BJ (cell line): ENCODE results near the gene NRP2. TPM values are rescaled to one million over a fixed set of nuclear protein-coding genes. Genes with fewer than 3 reads are reported as not detected.

Experiments used
- CTCF ChIA-PET: fragments of 350-600 bp; formaldehyde crosslinking; extraction: SDS; loops from one replicate; lab custom pipeline; 2021; ENCODE audit warnings: antibody characterized with exemption, inconsistent platforms; lab: Yijun Ruan, JAX
- POLR2A ChIA-PET: fragments of 300-600 bp; sonication (Branson Sonifier 250); formaldehyde crosslinking; extraction: SDS; loops from one replicate; lab custom pipeline; 2021; ENCODE audit warnings: antibody characterized with exemption; lab: Charles Lee
- DNase-seq: peaks from one replicate; pipeline ENCODE4 v3.0.0-alpha.2; 2011; ENCODE audit warnings: low read depth
- H3K27me3 ChIP-seq: 2 replicates; pipeline ENCODE4 v1.6.0; 2011; ENCODE audit warnings: low read length; ENCODE audit not compliant: control insufficient read depth, insufficient read depth
- H3K36me3 ChIP-seq: 2 replicates; pipeline ENCODE4 v1.5.1; 2011; ENCODE audit warnings: low read length; ENCODE audit not compliant: control insufficient read depth, insufficient read depth
- H3K4me3 ChIP-seq: 2 replicates; pipeline ENCODE4 v1.5.1; 2011; ENCODE audit warnings: low read depth, mild to moderate bottlenecking, control low read depth, low read length
- CTCF ChIP-seq: IDR thresholded peaks from 2 replicates; pipeline ENCODE4 v1.5.1; 2011; ENCODE audit warnings: low read depth, mild to moderate bottlenecking, control low read depth, inconsistent platforms, low read length, moderate library complexity; ENCODE audit not compliant: insufficient read depth
- polyA plus RNA-seq: library from polyadenylated mRNA; depleted of rRNA; stranded (reverse); fragments of >200 nt; gene quantifications from 2 replicates; pipeline ENCODE4 v1.2.3, GENCODE V29; 2011

The NRP2 gene
- polyA plus RNA-seq, 1 experiment, result 19.7 TPM

GRCh38 chr2:205757271-205757670 is 75.0 kb downstream of the NRP2 start:
- no peak for TF ChIP-seq CTCF
- H3K36me3 ChIP-seq, result no peaks in the 10 kb centered on the region
- no peak for DNase-seq
- H3K4me3 ChIP-seq, result no peak overlapping the region
- POLR2A ChIA-PET, result no interaction called here
- CTCF ChIA-PET, result interaction anchor here (0.9 kb wide), 1 partner anchor 129 kb away, joined by 3 read pairs; no protein-coding TSS in a partner anchor
- no peaks in the 10 kb centered on the region for H3K27me3 ChIP-seq

- POLR2A ChIA-PET, result no interaction called here
- CTCF ChIA-PET, result no interaction called here
- H3K36me3 ChIP-seq, result no peaks in the 10 kb centered on the region
- H3K4me3 ChIP-seq, result no peak overlapping the region
- no peaks in the 10 kb centered on the region for H3K27me3 ChIP-seq
- DNase-seq, result no peak
- no peak for TF ChIP-seq CTCF
Measured at GRCh38 chr2:205758051-205758450, 75.8 kb downstream of the NRP2 start.

- ChIA-PET CTCF (interaction anchor here (0.8 kb wide), 1 partner anchor 63 kb away, joined by 3 read pairs; no protein-coding TSS in a partner anchor), POLR2A (no interaction called here)
- no peak for TF ChIP-seq CTCF
- H3K4me3 ChIP-seq, result no peak overlapping the region
- no peaks in the 10 kb centered on the region for H3K27me3 ChIP-seq
- H3K36me3 ChIP-seq, result no peaks in the 10 kb centered on the region
- DNase-seq, result no peak
Measured at GRCh38 chr2:205758500-205758899, 76.2 kb downstream of the NRP2 start.

GRCh38 chr2:205759257-205759656 is 77.0 kb downstream of the NRP2 start:
- DNase-seq, result no peak

GRCh38 chr2:205759732-205760131 is 77.4 kb downstream of the NRP2 start:
- ChIA-PET CTCF (interaction anchor here (0.8 kb wide), 1 partner anchor 126 kb away, joined by 3 read pairs; no protein-coding TSS in a partner anchor), POLR2A (no interaction called here)
- DNase-seq, result no peak
- no peaks in the 10 kb centered on the region for H3K27me3 ChIP-seq
- H3K4me3 ChIP-seq, result no peak overlapping the region
- no peaks in the 10 kb centered on the region for H3K36me3 ChIP-seq
- no peak for TF ChIP-seq CTCF

More at GRCh38 chr2:205759257-205759656, 77.0 kb downstream of the NRP2 start:
- no peak overlapping the region for H3K4me3 ChIP-seq
- CTCF ChIA-PET, result interaction anchor here (0.6 to 0.8 kb wide), 2 partner anchors 62 to 78 kb away, joined by 3 read pairs; no protein-coding TSS in a partner anchor
- POLR2A ChIA-PET, result no interaction called here
- H3K36me3 ChIP-seq, result no peaks in the 10 kb centered on the region
- TF ChIP-seq CTCF, result no peak
- no peaks in the 10 kb centered on the region for H3K27me3 ChIP-seq
